K562 (cell line): ENCODE measurements around the gene HES5. TPM values are rescaled to one million over a fixed set of nuclear protein-coding genes. Genes with fewer than 3 reads are reported as not detected.

Source experiments
- ATAC-seq: fragments of 200-7000 bp; cut with Tn5 transposase; 3 replicates; pipeline ENCODE4 v1.9.1; 2020; ENCODE audit warnings: moderate library complexity
- BruUV-seq: library from RNA; stranded (reverse); fragments of 400-500 nt; replicated peaks from 2 replicates; lab custom pipeline; 2021; lab: Mats Ljungman, UMichigan
- CTCF ChIA-PET: fragments of 300-600 bp; formaldehyde crosslinking; extraction: SDS; loops from one replicate; lab custom pipeline; 2021; ENCODE audit warnings: low intra/inter-chr PET ratio; lab: Yijun Ruan, JAX
- POLR2A ChIA-PET: fragments of 300-600, 350-650 bp; sonication (Branson Sonifier 250); formaldehyde crosslinking; extraction: SDS; loops from one replicate; lab custom pipeline; 2021; ENCODE audit warnings: antibody characterized with exemption, inconsistent platforms; lab: Yijun Ruan, JAX
- DNase-seq, 4 experiments: peaks; one replicate each; pipeline versions ENCODE4 v3.0.0 to v3.0.0-alpha.2; 2011 to 2018; ENCODE audit warnings: low spot score in 3 of 4, mixed read lengths in 3 of 4; ENCODE audit errors: extremely low read depth in 1 of 4
- FAIRE-seq: peaks from 2 replicates; lab custom pipeline; 2011; peaks lifted over from hg19 to GRCh38; lab: Jason Lieb, UNC
- H2AFZ ChIP-seq: 2 replicates; pipeline ENCODE4 v1.6.0; 2011; ENCODE audit warnings: low read depth, low read length, control low read depth, inconsistent platforms
- H3K27ac ChIP-seq: fragments of 200-600 bp; 3 replicates; pipeline ENCODE4 v1.8.0; 2011; ENCODE audit warnings: low read depth, mild to moderate bottlenecking, control low read depth, inconsistent platforms, low read length, moderate library complexity, mixed read lengths; ENCODE audit errors: extremely low read depth
- H3K27me3 ChIP-seq, 2 experiments: fragments of 300-600 bp in 1 of 2; 2 replicates in 1 of 2; 3 replicates in 1 of 2; pipeline versions ENCODE4 v1.6.0 to v1.8.0; 2011; ENCODE audit warnings: inconsistent platforms in 2 of 2, low read length in 2 of 2, mild to moderate bottlenecking in 1 of 2, mixed read lengths in 1 of 2, moderate library complexity in 1 of 2; ENCODE audit not compliant: control insufficient read depth in 2 of 2, insufficient read depth in 2 of 2
- H3K36me3 ChIP-seq: fragments of 300-600 bp; 3 replicates; pipeline ENCODE4 v1.8.0; 2011; ENCODE audit warnings: mild to moderate bottlenecking, low read length, inconsistent platforms; ENCODE audit not compliant: control insufficient read depth, insufficient read depth
- H3K4me1 ChIP-seq, 2 experiments: fragments of 200-600 bp in 1 of 2; replicated peaks in 1 of 2; 2 replicates in 1 of 2; 3 replicates in 1 of 2; pipeline versions ENCODE4 v1.5.1 to v1.8.0; 2011; ENCODE audit warnings: inconsistent platforms in 2 of 2, low read length in 2 of 2, mild to moderate bottlenecking in 1 of 2, mixed read lengths in 1 of 2, moderate library complexity in 1 of 2; ENCODE audit not compliant: control insufficient read depth in 2 of 2, insufficient read depth in 2 of 2
- H3K4me2 ChIP-seq: 2 replicates; pipeline ENCODE4 v1.6.1; 2011; ENCODE audit warnings: low read length, control low read depth, inconsistent platforms, mixed read lengths; ENCODE audit not compliant: insufficient read depth
- H3K4me3 ChIP-seq: fragments of 200-600 bp; sonication (generic), shearing (Covaris generic); 2 replicates; pipeline ENCODE4 v1.5.1; 2016; ENCODE audit warnings: control low read depth, inconsistent platforms
- H3K79me2 ChIP-seq: fragments of 200-600 bp; 3 replicates; pipeline ENCODE4 v1.8.0; 2011; ENCODE audit warnings: low read length, inconsistent platforms; ENCODE audit not compliant: control insufficient read depth, insufficient read depth
- H3K9ac ChIP-seq, 2 experiments: 2 replicates each; pipeline versions ENCODE4 v1.6.0 to v1.6.1; 2011; ENCODE audit warnings: low read depth in 2 of 2, low read length in 2 of 2, control low read depth in 1 of 2, inconsistent platforms in 1 of 2, mild to moderate bottlenecking in 1 of 2, mixed read lengths in 1 of 2; ENCODE audit not compliant: insufficient read depth in 1 of 2
- H3K9me1 ChIP-seq: one replicate; pipeline ENCODE4 v1.6.0; 2011; ENCODE audit warnings: inconsistent platforms, mild to moderate bottlenecking, low read length, moderate library complexity; ENCODE audit not compliant: control insufficient read depth, insufficient read depth
- H3K9me3 ChIP-seq: replicated peaks from 2 replicates; pipeline ENCODE4 v1.5.1; 2011; ENCODE audit warnings: low read depth, low read length, inconsistent platforms; ENCODE audit not compliant: control insufficient read depth, insufficient read depth
- H4K20me1 ChIP-seq: replicated peaks from 2 replicates; pipeline ENCODE4 v1.6.1; 2011; ENCODE audit warnings: low read length, inconsistent platforms, mixed read lengths; ENCODE audit not compliant: control insufficient read depth, insufficient read depth
- BHLHE40 ChIP-seq: IDR thresholded peaks from 2 replicates; pipeline ENCODE4 v1.6.1; 2011; ENCODE audit warnings: low read length, improper control_type of control experiment
- KDM4B ChIP-seq, 2 experiments: fragments of 450-650 bp in 1 of 2; sonication (generic) in 1 of 2; IDR thresholded peaks; 2 replicates each; pipeline ENCODE4 v1.6.1; 2016 to 2017; ENCODE audit warnings: borderline replicate concordance in 2 of 2, antibody characterized with exemption in 1 of 2, low read depth in 1 of 2, mild to moderate bottlenecking in 1 of 2
- RBM22 ChIP-seq: fragments of 200-400 bp; formaldehyde crosslinking; IDR thresholded peaks from 2 replicates; pipeline ENCODE4 v1.6.1; 2018; ENCODE audit warnings: low read length, low read depth; ENCODE audit not compliant: poor library complexity, severe bottlenecking
- ZBTB33 ChIP-seq: sonication (generic); formaldehyde crosslinking; IDR thresholded peaks from 2 replicates; pipeline ENCODE4 v1.8.1; 2023; ENCODE audit warnings: mild to moderate bottlenecking, missing genetic modification reagents
- WGBS: fragments of 100-300 bp; shearing (Covaris generic); methylation state at CpG from one replicate; pipeline ENCODE4 v1.1.6; 2016; ENCODE audit warnings: low coverage, mixed read lengths; ENCODE audit not compliant: insufficient coverage; ENCODE audit errors: missing lambda C conversion rate; 5-methylcytosine and 5-hydroxymethylcytosine counted together
- in situ Hi-C: fragments of 300-500 bp; cut with MboI; formaldehyde crosslinking; loops from 4 replicates; pipeline ENCODE4 v1.15.0; 2018; ENCODE audit warnings: inconsistent platforms, mixed read lengths
- intact Hi-C: fragments of 100-400 bp; cut with micrococcal nuclease; formaldehyde crosslinking; loops from 2 replicates; pipeline ENCODE4 v1.14.2; 2022
- polyA plus RNA-seq, 8 experiments: library from polyadenylated mRNA; depleted of rRNA in 4 of 8; stranded (reverse) in 5 of 8; unstranded in 3 of 8; fragments of >200 nt; fragmentation: Nextera tagmentation in 2 of 8; fragmentation: Illumina TruSeq in 1 of 8; extraction: Ambion mirVana in 2 of 8; extraction: Trizol in 1 of 8; gene quantifications; 2 replicates each; pipeline versions ENCODE4 v1.2.1 to v1.2.3, GENCODE V29; 2011 to 2014; ENCODE audit warnings: inconsistent platforms in 1 of 8, missing spikeins in 1 of 8
- total RNA-seq, 7 experiments: library from RNA; depleted of rRNA in 6 of 7; stranded (reverse); fragments of >200 nt in 6 of 7; fragmentation: Illumina TruSeq in 2 of 7; extraction: Trizol in 2 of 7; gene quantifications; 2 replicates each; pipeline versions ENCODE4 v1.2.1 to v1.2.3, GENCODE V29; 2011 to 2021; ENCODE audit warnings: low replicate concordance in 1 of 7

Gene HES5
- total and polyA plus RNA-seq, 9 of the 15 experiments (the other 6 are each of a cell fraction or from before 2014, with no cell fraction given), result not detected

DNA sequence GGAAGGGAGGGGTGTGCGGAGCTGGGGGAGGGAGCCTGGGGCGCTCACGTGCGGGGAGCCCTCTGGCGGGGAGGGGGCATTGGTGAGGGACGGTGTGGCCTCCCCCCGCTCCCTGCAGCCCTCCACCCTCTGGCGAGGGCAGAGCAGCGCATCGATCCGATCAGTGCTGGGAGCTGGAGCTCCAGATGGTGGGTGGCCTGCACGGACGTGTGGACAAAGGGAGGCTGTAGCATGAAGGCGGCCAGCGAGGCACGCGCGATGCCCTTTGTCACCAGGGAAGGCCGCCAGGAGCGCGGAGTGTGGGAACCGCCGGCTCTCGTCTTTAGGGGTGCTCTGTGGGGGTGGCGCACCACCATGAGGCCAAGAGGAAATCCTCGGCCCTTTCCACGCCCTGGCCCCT lies 5.4 kb upstream of the HES5 start:
- ChIA-PET POLR2A (interaction anchor here (0.7 to 1.5 kb wide), 3 partner anchors 9 to 74 kb away, joined by 3 to 4 read pairs (median 3); partner anchors contain the start of gene PANK4), CTCF (no interaction called here)
- intact Hi-C loops, result no loop called here
- Histone ChIP-seq H3K4me2 (no peak overlapping the region), H3K27ac (no peak overlapping the region), H3K9ac (no peak overlapping the region), H3K27me3 (peaks cover 35 to 66% of the 10 kb centered on the region in 2 experiments; a peak in 4 of 5 replicates), H3K9me1 (no peaks in the 10 kb centered on the region), H3K9me3 (no peaks in the 10 kb centered on the region), H2AFZ (no peak overlapping the region), H3K36me3 (no peaks in the 10 kb centered on the region), H3K79me2 (no peaks in the 10 kb centered on the region), H3K4me1 (peaks cover 0 to 67% of the 10 kb centered on the region in 2 experiments; a peak in 3 of 5 replicates), H3K4me3 (no peak overlapping the region), H4K20me1 (peaks cover 6% of the 10 kb centered on the region; the same call in 1 of the 2 replicates)
- BruUV-seq, result no TSS peak
- in situ Hi-C loops, result loop anchor here (5.0 to 25.0 kb wide), 2 partner anchors 123 to 348 kb away; partner anchors contain the start of genes FAAP20 and PEX10
- TF ChIP-seq RBM22, result no peak
- TF ChIP-seq BHLHE40, result peak; percentile 22; the same call in 1 of the 2 replicates
- TF ChIP-seq KDM4B (IDR thresholded peaks at IDR 0.05; ENCODE audit: borderline replicate concordance in 2 of 2, low read depth in 1 of 2), result no peak
- peak; percentile 31; the same call in 1 of the 2 replicates for TF ChIP-seq ZBTB33 (CRISPR knock-in tag)
- no peak for FAIRE-seq
- 23% methylated on average over 18 of the region's 27 CpGs for WGBS
- ATAC-seq, result no peak
- no peak for DNase-seq
